ENCODE measurements around the gene PCCA. TPM values are rescaled to one million over a fixed set of nuclear protein-coding genes. Genes with fewer than 3 reads are reported as not detected.

The PCCA gene
- total and polyA plus RNA-seq, 3 experiments from 2014 or later, result 6.1 to 9.5 (median 6.2) TPM

DNA sequence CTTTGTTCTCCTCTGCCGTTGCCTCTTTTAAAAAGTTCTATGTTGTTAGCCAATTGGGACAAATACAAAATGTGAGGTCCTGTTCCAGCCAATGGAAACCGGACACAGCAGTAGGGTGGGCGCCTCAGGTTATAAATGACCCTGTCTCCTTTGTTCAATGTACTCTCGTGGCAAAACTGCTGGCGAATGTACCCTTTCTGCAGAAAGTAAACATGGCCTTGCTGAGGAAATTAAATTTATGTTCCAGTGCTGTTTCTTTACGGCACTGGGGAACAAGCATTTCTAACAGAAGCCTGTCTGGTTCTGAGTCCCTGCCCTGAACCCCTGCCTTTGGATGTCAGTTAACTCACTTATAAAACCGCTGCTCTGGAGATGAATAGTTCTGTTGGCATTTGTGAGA lies 140.7 kb downstream of the PCCA start:
- Histone ChIP-seq H3K27me3 (ENCODE audit: insufficient read depth, low read length, poor library complexity, severe bottlenecking) (no peaks in the 10 kb centered on the region), H3K27ac (ENCODE audit: low read depth, low read length) (no peak overlapping the region), H3K4me3 (ENCODE audit: low read length) (no peak overlapping the region), H3K4me1 (ENCODE audit: insufficient read depth, low read length) (no peaks in the 10 kb centered on the region), H3K9me3 (ENCODE audit: low read length) (no peaks in the 10 kb centered on the region), H3K36me3 (ENCODE audit: insufficient read depth, low read length) (no peaks in the 10 kb centered on the region)
- Mint-ChIP-seq H3K4me3 (no peak overlapping the region), H3K36me3 (peaks cover 0 to 2% (median 0%) of the 10 kb centered on the region in 3 donors), H3K27ac (no peak overlapping the region), H3K4me1 (no peaks in the 10 kb centered on the region), H3K9me3 (no peaks in the 10 kb centered on the region), H3K27me3 (no peaks in the 10 kb centered on the region)
- CTCF ChIA-PET, result no interaction called here
- POLR2A ChIA-PET, result no interaction called here
- no peak for DNase-seq

DNA sequence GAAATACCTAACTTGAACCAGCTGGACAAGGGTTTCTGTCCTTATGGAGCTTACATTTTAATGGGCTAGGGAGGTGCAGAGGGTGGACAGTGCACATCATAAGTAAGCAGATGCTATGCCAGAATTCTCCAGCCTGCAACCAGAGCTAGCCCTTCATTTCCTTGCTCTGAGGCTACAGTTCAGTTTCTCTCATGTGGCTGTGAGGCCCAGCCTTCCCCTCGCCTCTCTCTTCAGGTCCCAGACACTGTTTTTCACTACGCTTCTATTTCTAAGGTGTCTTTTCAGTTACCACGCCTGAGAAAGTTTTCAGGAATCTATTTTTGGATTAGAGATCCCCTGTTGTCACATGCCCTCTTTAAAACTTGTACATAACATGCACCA lies 141.9 kb downstream of the PCCA start:
- Histone ChIP-seq H3K4me3 (ENCODE audit: low read length) (no peak overlapping the region), H3K27ac (ENCODE audit: low read depth, low read length) (no peak overlapping the region), H3K27me3 (ENCODE audit: insufficient read depth, low read length, poor library complexity, severe bottlenecking) (no peaks in the 10 kb centered on the region), H3K36me3 (ENCODE audit: insufficient read depth, low read length) (no peaks in the 10 kb centered on the region), H3K9me3 (ENCODE audit: low read length) (no peaks in the 10 kb centered on the region), H3K4me1 (ENCODE audit: insufficient read depth, low read length) (peaks cover 4% of the 10 kb centered on the region)
- Mint-ChIP-seq H3K27ac (no peak overlapping the region), H3K4me3 (no peak overlapping the region), H3K36me3 (no peaks in the 10 kb centered on the region), H3K27me3 (no peaks in the 10 kb centered on the region), H3K4me1 (peaks cover 4 to 6% (median 6%) of the 10 kb centered on the region in 3 donors), H3K9me3 (no peaks in the 10 kb centered on the region)
- DNase-seq, result peak in 1 of 5 donors; percentile 2
- ChIA-PET POLR2A (no interaction called here), CTCF (interaction anchor here (1.0 kb wide), 1 partner anchor 574 kb away, joined by 3 read pairs; no protein-coding TSS in a partner anchor)

DNA sequence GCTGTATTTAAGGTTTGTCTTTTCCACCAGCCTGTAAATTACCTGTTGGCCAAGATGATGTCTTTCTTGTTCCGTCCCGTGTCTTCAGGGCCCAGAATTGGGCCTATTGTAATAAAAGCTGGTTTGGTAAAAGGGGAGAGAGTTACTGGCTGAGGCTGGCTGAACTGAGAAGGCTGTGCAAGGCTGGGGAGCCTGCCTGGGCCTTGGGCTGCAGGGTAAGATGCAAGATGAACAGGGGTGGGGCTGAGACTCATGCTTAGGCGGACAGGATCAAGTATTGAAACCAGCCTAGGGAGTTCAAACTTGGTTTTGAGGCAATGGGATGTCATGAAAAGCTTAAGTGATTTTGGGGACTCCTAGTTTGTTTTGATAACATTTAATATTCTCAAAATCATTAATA lies 142.3 kb downstream of the PCCA start:
- peaks cover 4% of the 10 kb centered on the region for H3K4me1 ChIP-seq (ENCODE audit: insufficient read depth, low read length)
- H3K9me3 ChIP-seq (ENCODE audit: low read length), result no peaks in the 10 kb centered on the region
- H3K4me3 ChIP-seq (ENCODE audit: low read length), result no peak overlapping the region
- no peaks in the 10 kb centered on the region for H3K36me3 ChIP-seq (ENCODE audit: insufficient read depth, low read length)
- H3K4me3 Mint-ChIP-seq, result no peak overlapping the region
- ChIA-PET POLR2A (no interaction called here), CTCF (interaction anchor here (1.0 to 4.9 kb wide), 2 partner anchors 574 to 575 kb away, joined by 3 to 48 read pairs; no protein-coding TSS in a partner anchor)
- peaks cover 0 to 1% (median 0%) of the 10 kb centered on the region in 3 donors for H3K36me3 Mint-ChIP-seq
- peaks cover 4 to 6% (median 6%) of the 10 kb centered on the region in 3 donors for H3K4me1 Mint-ChIP-seq
- no peaks in the 10 kb centered on the region for H3K27me3 ChIP-seq (ENCODE audit: insufficient read depth, low read length, poor library complexity, severe bottlenecking)
- H3K27ac Mint-ChIP-seq, result no peak overlapping the region
- no peak for DNase-seq
- H3K9me3 Mint-ChIP-seq, result no peaks in the 10 kb centered on the region
- no peaks in the 10 kb centered on the region for H3K27me3 Mint-ChIP-seq
- no peak overlapping the region for H3K27ac ChIP-seq (ENCODE audit: low read depth, low read length)

DNA sequence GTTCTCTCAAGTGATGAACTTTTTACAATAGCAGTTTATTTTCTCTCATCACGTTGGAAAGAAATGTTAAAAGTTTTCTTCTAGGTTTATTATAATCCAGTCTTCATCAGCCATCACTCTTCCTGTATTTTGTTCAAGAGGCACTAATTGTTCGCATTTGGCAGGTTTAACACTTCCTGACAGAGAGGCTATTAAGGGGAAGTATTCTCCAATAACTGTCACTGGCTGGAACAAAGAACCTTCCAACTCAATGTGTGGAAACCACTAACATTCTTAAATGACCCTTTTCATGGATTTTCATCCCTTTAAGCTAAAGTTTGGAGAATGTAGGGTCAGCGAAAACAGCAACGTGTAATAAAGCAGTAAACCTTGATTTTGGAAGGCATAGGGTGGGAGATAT lies 145.1 kb downstream of the PCCA start:
- no peak overlapping the region for H3K27ac ChIP-seq (ENCODE audit: low read depth, low read length)
- no peaks in the 10 kb centered on the region for H3K9me3 ChIP-seq (ENCODE audit: low read length)
- H3K4me1 ChIP-seq (ENCODE audit: insufficient read depth, low read length), result peaks cover 4% of the 10 kb centered on the region
- Mint-ChIP-seq H3K4me3 (no peak overlapping the region), H3K4me1 (peaks cover 4 to 6% (median 6%) of the 10 kb centered on the region in 3 donors), H3K36me3 (peaks cover 4 to 6% (median 5%) of the 10 kb centered on the region in 3 donors), H3K9me3 (no peaks in the 10 kb centered on the region), H3K27me3 (no peaks in the 10 kb centered on the region), H3K27ac (peak overlapping the region in 1 of 8 donors; percentile 10)
- no peaks in the 10 kb centered on the region for H3K27me3 ChIP-seq (ENCODE audit: insufficient read depth, low read length, poor library complexity, severe bottlenecking)
- ChIA-PET POLR2A (no interaction called here), CTCF (interaction anchor here (4.9 kb wide), 1 partner anchor 577 kb away, joined by 48 read pairs; no protein-coding TSS in a partner anchor)
- DNase-seq, result no peak
- H3K36me3 ChIP-seq (ENCODE audit: insufficient read depth, low read length), result no peaks in the 10 kb centered on the region
- H3K4me3 ChIP-seq (ENCODE audit: low read length), result no peak overlapping the region

DNA sequence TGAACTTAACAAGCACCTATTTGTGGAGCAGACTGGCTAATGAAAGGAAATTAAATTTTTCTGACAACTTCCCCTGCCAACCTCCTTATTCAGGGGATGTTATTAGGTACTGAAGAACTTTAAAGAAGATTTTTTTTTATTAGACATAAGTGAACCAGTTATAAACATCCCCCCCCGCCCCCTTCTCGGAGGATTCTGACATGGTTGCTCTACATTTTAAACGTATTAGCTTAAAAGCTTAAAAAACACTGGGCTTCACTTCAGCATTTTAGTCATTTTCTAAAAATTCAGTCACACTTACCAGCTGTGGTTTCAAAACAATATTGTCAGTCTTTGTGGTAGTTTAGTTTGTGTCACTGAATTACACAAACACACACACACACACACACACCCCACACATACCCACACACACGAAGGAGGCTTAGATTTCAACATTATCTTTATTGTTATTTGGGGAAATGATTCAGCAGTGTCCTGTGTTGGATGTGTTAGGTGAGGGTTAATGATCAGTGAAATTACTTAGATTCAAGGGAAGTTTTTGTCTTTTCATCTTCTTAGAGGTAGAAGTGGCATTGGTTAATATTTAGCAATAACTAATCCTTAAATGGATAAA lies 145.7 kb downstream of the PCCA start:
- POLR2A ChIA-PET, result interaction anchor here (0.6 kb wide), 2 partner anchors 375 to 1260 kb away, joined by 4 to 6 read pairs; no protein-coding TSS in a partner anchor

DNA sequence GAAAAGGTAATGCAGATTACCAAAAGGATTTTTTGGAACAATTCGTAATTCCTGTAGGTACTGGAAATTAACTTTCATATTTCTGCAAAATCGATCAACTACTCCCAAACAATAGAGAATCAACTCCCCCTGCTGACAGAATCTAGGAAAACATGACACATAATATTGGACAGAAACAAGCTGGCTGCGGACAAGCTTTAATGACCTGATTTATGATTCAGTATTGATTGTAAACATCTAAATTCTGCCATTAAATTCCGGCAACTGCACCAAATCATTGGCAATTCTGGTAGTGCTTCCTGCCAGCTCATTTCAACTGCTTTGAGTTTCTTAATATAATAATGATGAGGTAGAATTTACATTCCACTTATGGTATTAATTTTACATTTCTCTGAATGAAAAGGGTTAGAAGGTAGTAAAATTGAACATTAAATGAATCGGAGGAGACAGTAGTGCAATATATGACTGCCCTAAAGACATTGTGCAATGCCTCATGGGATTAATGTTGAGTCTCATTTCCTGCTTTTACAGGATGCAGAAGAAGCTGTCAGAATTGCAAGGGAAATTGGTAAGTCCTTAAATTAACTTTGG lies 146.5 kb downstream of the PCCA start:
- Histone ChIP-seq H3K9me3 (ENCODE audit: low read length) (no peaks in the 10 kb centered on the region), H3K27me3 (ENCODE audit: insufficient read depth, low read length, poor library complexity, severe bottlenecking) (no peaks in the 10 kb centered on the region), H3K4me1 (ENCODE audit: insufficient read depth, low read length) (peaks cover 4% of the 10 kb centered on the region), H3K27ac (ENCODE audit: low read depth, low read length) (no peak overlapping the region), H3K36me3 (ENCODE audit: insufficient read depth, low read length) (no peaks in the 10 kb centered on the region), H3K4me3 (ENCODE audit: low read length) (no peak overlapping the region)
- ChIA-PET CTCF (interaction anchor here (0.6 to 4.9 kb wide), 9 partner anchors 8 to 579 kb away, joined by 3 to 48 read pairs (median 3); no protein-coding TSS in a partner anchor), POLR2A (no interaction called here)
- H3K9me3 Mint-ChIP-seq, result no peaks in the 10 kb centered on the region
- H3K27me3 Mint-ChIP-seq, result no peaks in the 10 kb centered on the region
- no peak overlapping the region for H3K27ac Mint-ChIP-seq
- peaks cover 4 to 6% (median 6%) of the 10 kb centered on the region in 3 donors for H3K4me1 Mint-ChIP-seq
- peak in 2 of 5 donors; percentile 28 to 43 for DNase-seq
- H3K4me3 Mint-ChIP-seq, result no peak overlapping the region
- H3K36me3 Mint-ChIP-seq, result peaks cover 4 to 6% (median 5%) of the 10 kb centered on the region in 3 donors

More for the DNA sequence above, 145.7 kb downstream of the PCCA start:
- H3K4me3 ChIP-seq (ENCODE audit: low read length), result no peak overlapping the region
- H3K4me1 Mint-ChIP-seq, result peaks cover 4 to 6% (median 6%) of the 10 kb centered on the region in 3 donors
- no peak for DNase-seq
- CTCF ChIA-PET, result interaction anchor here (0.8 to 4.9 kb wide), 7 partner anchors 17 to 578 kb away, joined by 3 to 48 read pairs (median 3); no protein-coding TSS in a partner anchor
- no peaks in the 10 kb centered on the region for H3K27me3 ChIP-seq (ENCODE audit: insufficient read depth, low read length, poor library complexity, severe bottlenecking)
- peaks cover 4 to 6% (median 5%) of the 10 kb centered on the region in 3 donors for H3K36me3 Mint-ChIP-seq
- no peaks in the 10 kb centered on the region for H3K9me3 ChIP-seq (ENCODE audit: low read length)
- H3K36me3 ChIP-seq (ENCODE audit: insufficient read depth, low read length), result no peaks in the 10 kb centered on the region
- no peak overlapping the region for H3K4me3 Mint-ChIP-seq
- no peak overlapping the region for H3K27ac ChIP-seq (ENCODE audit: low read depth, low read length)
- H3K9me3 Mint-ChIP-seq, result no peaks in the 10 kb centered on the region
- H3K27me3 Mint-ChIP-seq, result no peaks in the 10 kb centered on the region
- H3K4me1 ChIP-seq (ENCODE audit: insufficient read depth, low read length), result peaks cover 4% of the 10 kb centered on the region
- no peak overlapping the region for H3K27ac Mint-ChIP-seq

DNA sequence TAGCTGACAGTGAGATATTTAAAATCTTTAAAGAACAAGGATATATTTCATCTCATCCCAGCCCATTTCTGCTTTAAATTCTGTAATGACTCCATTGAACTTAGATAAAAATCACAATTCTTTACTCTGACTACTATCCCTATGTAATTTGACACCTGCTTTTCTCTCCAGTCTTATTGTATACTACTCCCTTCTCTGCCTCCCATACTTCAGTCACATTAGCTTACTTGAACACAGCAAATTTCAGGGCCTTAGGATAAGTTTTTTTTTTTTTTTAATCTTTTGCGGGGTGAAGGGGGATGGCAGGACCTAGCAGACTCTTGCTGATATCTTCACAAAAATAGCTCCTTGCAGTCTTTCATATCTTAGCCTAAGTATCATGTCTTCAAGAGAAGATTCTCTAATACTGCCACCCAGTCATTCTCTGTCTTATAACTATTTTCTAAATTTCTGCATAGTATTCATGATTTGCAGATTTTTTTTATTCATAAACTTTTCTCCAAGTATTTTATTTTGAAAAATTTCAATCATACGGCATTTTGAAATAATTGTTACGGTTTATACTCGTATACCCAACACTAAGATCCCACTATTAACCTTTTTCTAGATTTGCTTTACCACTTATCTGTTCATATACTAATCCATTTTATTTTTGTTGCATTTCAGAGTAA lies 151.4 kb downstream of the PCCA start:
- H3K4me3 ChIP-seq (ENCODE audit: low read length), result no peak overlapping the region
- no peak overlapping the region for H3K27ac ChIP-seq (ENCODE audit: low read depth, low read length)
- H3K36me3 ChIP-seq (ENCODE audit: insufficient read depth, low read length), result no peaks in the 10 kb centered on the region
- Mint-ChIP-seq H3K27me3 (no peaks in the 10 kb centered on the region), H3K4me3 (no peak overlapping the region), H3K27ac (no peak overlapping the region), H3K36me3 (peaks cover 4 to 6% (median 5%) of the 10 kb centered on the region in 3 donors), H3K4me1 (peaks cover 3 to 4% (median 3%) of the 10 kb centered on the region in 3 donors), H3K9me3 (no peaks in the 10 kb centered on the region)
- no peaks in the 10 kb centered on the region for H3K9me3 ChIP-seq (ENCODE audit: low read length)
- POLR2A ChIA-PET, result no interaction called here
- no peaks in the 10 kb centered on the region for H3K27me3 ChIP-seq (ENCODE audit: insufficient read depth, low read length, poor library complexity, severe bottlenecking)
- DNase-seq, result no peak
- CTCF ChIA-PET, result no interaction called here
- peaks cover 4% of the 10 kb centered on the region for H3K4me1 ChIP-seq (ENCODE audit: insufficient read depth, low read length)

DNA sequence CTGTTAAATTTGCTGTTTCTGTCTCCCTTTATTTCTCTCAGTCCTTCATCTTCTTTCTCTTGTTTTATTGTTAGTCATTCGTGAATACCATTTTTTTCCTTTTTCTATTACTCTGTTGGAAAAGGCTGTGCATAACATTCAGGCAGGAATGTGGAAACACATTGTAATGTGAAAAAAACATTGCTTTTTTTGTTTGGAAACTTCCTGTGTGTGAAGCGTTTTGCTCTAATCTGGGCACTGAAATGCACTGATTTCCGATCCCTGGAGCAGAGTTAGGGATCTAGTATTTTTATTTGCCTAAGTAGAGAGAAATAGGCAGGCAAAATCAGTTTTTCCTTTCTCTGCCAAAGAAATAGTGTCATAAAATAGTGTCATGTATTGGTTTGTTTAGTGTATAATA lies 155.5 kb downstream of the PCCA start:
- ChIA-PET CTCF (no interaction called here), POLR2A (no interaction called here)
- no peak for DNase-seq
- Histone ChIP-seq H3K36me3 (ENCODE audit: insufficient read depth, low read length) (no peaks in the 10 kb centered on the region), H3K4me3 (ENCODE audit: low read length) (no peak overlapping the region), H3K9me3 (ENCODE audit: low read length) (no peaks in the 10 kb centered on the region), H3K27me3 (ENCODE audit: insufficient read depth, low read length, poor library complexity, severe bottlenecking) (no peaks in the 10 kb centered on the region), H3K4me1 (ENCODE audit: insufficient read depth, low read length) (no peaks in the 10 kb centered on the region), H3K27ac (ENCODE audit: low read depth, low read length) (no peak overlapping the region)
- Mint-ChIP-seq H3K27me3 (no peaks in the 10 kb centered on the region), H3K4me3 (no peak overlapping the region), H3K4me1 (no peaks in the 10 kb centered on the region), H3K36me3 (peaks cover 5 to 14% (median 7%) of the 10 kb centered on the region in 3 donors), H3K27ac (no peak overlapping the region), H3K9me3 (peaks cover 0 to 10% (median 8%) of the 10 kb centered on the region in 5 donors)
